Mucosa of descending colon (tissue), 3 donors: Measurements from ENCODE around the gene ZMYND10. TPM values are rescaled to one million over a fixed set of nuclear protein-coding genes. Genes with fewer than 3 reads are reported as not detected.

Source experiments
- ATAC-seq: fragments of 200-7000 bp; cut with Tn5 transposase; one replicate; pipeline ENCODE4 v1.9.1; 2020; ENCODE audit warnings: mild to moderate bottlenecking, moderate library complexity
- DNase-seq, 3 donors: peaks; one replicate each; pipeline ENCODE4 v3.0.0-alpha.2; 2020
- H3K36me3 ChIP-seq: fragments of 200-600 bp; one replicate; pipeline ENCODE4 v1.8.0; 2021; ENCODE audit warnings: low read depth, mild to moderate bottlenecking
- H3K4me1 ChIP-seq: fragments of 200-600 bp; one replicate; pipeline ENCODE4 v1.8.0; 2021; ENCODE audit warnings: low read depth, mild to moderate bottlenecking
- H3K4me3 ChIP-seq: fragments of 200-600 bp; one replicate; pipeline ENCODE4 v1.8.0; 2021; ENCODE audit warnings: mild to moderate bottlenecking
- H3K9me3 ChIP-seq: fragments of 200-600 bp; one replicate; pipeline ENCODE4 v1.8.0; 2021; ENCODE audit warnings: mild to moderate bottlenecking
- intact Hi-C, 2 donors: fragments of 100-400 bp; cut with DNase I in 1 of 2; cut with micrococcal nuclease in 1 of 2; formaldehyde crosslinking; loops; one replicate each; pipeline versions ENCODE4 v1.11.0 to v1.11.1; 2022; cut with DNase I, micrococcal nuclease
- total RNA-seq, 3 donors: library from RNA; stranded (reverse); fragmentation: NEBNext Ultra II Directional in 2 of 3; extraction: Animal tissue kit (Norgen Biotek cat#: 25700) in 2 of 3; gene quantifications; one replicate each; pipeline versions ENCODE4 v1.2.1 to v1.2.4, GENCODE V29; 2021 to 2023
- TF ChIP-seq, protein P1 (sequence below): fragments of 200-600 bp; IDR thresholded peaks from one replicate; pipeline ENCODE4 v1.8.0; 2022; ENCODE audit warnings: antibody characterized with exemption, mild to moderate bottlenecking
- donor health status: DM: no; HTN: no; CAD: no; lungs with moderate emphysema.
- donor health status: DM: no; HTN: no; CAD: no.
- donor health status: DM: no; HTN: yes; CAD: no.

Gene ZMYND10
- total RNA-seq, 3 donors from 2014 or later, result 0.20 to 0.60 (median 0.31) TPM

DNA sequence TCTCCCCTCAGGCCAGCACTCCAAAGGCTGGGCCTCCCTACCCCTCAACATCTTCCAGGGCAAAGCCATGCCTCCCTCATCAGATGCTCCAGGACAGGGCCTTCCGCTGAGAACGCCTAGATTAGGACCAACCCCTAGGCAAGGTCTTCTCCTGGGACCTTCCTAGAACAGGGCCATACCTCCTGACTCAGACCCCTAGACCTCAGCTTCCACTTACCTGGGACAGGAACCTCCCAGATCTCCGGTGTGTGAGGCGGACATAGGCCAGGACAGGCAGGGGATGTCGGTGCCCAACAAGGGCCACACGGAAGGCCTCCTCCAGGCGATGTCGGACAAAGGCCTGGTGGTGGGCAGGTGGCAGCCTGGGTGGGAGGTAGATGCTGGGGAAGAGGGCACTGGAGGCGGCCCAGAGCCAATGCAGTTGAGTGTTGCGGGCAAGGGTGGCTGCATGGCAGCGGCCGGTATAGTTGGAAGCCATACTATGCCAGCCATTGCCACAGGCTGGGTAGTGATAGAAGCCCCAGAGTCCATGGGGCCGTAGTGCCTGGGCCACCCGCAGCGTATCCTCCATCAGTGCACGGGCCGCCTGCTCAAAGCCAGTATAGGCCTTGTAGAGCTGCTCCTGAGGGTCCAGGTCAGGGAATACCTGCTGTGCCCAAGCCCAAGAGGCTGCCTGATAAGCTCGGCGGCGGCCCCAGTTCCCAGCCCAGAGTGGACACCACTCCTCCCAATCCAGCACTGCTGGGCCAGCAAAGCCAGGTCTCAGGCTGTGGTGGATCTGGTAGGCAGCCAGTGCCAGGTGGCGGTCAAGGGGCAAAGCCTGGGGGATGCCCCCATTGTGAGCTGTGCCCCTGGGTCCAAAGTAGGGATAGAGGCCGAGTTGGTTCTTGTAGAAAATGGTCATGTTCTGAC is 50.8 kb downstream of the ZMYND10 start:
- Histone ChIP-seq H3K9me3 (no peaks in the 10 kb centered on the region), H3K4me3 (no peak overlapping the region), H3K36me3 (peaks cover 6% of the 10 kb centered on the region), H3K4me1 (peaks cover 22% of the 10 kb centered on the region)
- ATAC-seq (no peak), DNase-seq (peak in 1 of 3 donors; percentile 38)
- intact Hi-C loops, result no loop called here
- TF ChIP-seq, protein P1, sequence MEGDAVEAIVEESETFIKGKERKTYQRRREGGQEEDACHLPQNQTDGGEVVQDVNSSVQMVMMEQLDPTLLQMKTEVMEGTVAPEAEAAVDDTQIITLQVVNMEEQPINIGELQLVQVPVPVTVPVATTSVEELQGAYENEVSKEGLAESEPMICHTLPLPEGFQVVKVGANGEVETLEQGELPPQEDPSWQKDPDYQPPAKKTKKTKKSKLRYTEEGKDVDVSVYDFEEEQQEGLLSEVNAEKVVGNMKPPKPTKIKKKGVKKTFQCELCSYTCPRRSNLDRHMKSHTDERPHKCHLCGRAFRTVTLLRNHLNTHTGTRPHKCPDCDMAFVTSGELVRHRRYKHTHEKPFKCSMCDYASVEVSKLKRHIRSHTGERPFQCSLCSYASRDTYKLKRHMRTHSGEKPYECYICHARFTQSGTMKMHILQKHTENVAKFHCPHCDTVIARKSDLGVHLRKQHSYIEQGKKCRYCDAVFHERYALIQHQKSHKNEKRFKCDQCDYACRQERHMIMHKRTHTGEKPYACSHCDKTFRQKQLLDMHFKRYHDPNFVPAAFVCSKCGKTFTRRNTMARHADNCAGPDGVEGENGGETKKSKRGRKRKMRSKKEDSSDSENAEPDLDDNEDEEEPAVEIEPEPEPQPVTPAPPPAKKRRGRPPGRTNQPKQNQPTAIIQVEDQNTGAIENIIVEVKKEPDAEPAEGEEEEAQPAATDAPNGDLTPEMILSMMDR, result no peak

DNA sequence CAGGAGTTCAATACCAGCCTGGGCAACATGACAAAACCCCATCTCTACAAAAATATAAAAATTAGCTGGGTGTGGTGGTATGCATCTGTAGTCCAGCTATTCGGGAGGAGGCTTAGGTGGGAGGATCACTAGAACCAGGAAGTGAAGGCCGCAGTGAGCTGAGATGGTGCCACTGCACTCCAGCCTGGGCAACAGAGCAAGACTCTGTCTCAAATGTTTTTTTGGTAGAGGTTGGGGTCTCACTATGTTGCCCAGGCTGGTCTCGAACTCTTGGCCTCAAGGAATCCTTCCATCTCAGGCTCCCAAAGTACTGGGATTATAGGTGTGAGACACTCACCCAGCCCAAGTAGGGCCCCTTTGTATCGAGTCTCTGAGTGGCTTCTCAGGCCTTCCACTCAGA is 51.4 kb downstream of the ZMYND10 start:
- intact Hi-C loops, result no loop called here
- H3K9me3 ChIP-seq, result no peaks in the 10 kb centered on the region
- ATAC-seq (no peak), DNase-seq (no peak)
- H3K4me3 ChIP-seq, result no peak overlapping the region
- TF ChIP-seq, protein P1, result no peak
- H3K4me1 ChIP-seq, result peaks cover 22% of the 10 kb centered on the region
- H3K36me3 ChIP-seq, result no peaks in the 10 kb centered on the region

DNA sequence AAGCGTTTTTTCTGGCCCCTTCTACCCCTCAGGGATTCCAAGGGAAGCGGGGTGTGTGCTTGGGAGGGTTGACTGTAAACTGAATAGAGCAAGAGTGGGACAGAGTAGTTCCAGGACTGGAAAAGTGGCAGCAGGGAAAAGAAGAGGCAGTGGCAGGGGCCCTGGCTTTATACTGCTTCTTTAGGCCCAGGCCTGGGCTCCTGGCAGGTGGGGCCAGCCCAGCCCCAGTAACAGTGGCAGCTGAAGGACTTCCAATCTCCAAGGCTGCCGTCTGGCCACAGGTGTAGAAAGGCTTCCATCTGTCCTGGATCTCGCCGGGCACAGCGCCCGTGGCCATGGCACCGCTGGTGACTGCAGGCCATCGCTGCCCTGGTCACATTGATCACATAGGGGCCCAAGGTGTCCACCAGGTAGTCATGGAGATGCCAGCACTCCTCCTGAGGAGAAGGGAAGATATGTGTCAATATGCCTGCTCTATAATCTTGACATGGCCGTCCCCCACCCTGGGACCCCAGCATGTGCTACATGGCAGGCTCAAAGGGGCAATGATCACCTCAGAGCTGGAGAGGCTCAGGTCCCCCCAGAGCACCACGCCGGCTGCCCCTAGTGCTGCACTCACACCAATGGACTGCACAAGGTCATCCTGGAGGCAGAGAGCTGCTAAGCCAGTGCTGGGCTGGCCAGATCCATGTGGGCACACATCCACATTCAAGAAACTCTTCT is 52.3 kb downstream of the ZMYND10 start:
- Histone ChIP-seq H3K4me3 (no peak overlapping the region), H3K9me3 (no peaks in the 10 kb centered on the region), H3K36me3 (peaks cover 4% of the 10 kb centered on the region), H3K4me1 (peaks cover 17% of the 10 kb centered on the region)
- ATAC-seq, result no peak
- peak in 2 of 3 donors; percentile 51 to 59 for DNase-seq
- intact Hi-C loops, result no loop called here
- TF ChIP-seq, protein P1, result no peak

DNA sequence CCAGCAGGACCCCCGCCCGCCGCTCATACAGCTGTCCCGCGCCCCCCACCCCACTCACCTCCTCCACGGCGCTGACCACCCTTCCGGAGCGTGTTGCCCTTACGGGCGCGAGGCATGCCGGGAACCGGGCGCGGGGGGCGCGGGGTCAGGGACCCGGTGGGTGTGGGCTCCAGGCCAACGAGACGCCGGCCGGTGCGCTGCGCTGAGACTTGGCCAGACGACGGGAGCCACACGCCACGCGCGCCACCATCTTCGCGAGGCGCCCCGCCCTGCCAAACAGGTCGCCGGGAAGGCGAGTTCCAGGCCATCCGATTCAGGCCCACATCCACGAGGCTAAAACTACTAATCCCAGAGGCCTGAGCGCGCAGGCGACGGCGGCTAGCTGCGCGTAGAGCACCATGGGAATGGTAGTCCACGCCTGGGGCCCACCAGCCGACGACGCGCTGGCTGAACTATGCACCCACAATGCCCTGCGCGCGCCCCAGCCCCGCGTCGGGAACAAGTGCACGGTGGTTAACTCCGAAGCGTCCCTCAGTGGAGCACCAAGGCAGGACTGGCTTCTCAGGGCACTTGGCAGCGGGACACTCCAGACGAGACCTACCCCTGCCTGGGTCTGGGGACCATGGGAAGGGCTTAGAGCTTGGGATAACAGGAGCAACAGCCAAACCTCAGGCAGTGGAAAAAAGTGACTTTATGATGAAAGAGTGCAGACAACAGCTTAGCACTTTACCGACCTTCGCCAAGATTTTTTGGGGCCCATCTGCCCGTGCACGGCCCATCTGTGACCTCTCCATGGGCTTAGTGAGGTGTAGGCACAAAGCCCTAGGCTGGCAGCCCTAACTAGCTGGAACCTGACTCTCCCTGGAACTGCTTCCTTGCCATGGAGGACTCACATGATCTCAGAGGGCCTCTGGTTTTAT is 53.1 kb downstream of the ZMYND10 start, which contains the start of gene IFRD2:
IFRD2 (minus strand) TSS at position 271 of the 920 bp plus-strand sequence; CDS start at position 116, 155 bp downstream.
- peak; percentile 93 for ATAC-seq
- TF ChIP-seq, protein P1, result no peak
- Histone ChIP-seq H3K4me1 (peaks cover 16% of the 10 kb centered on the region), H3K4me3 (peak within 1 kb of the TSS; percentile 61), H3K36me3 (peaks cover 4% of the 10 kb centered on the region), H3K9me3 (no peaks in the 10 kb centered on the region)
- intact Hi-C loops, result no loop called here
- DNase-seq, result peak; percentile 97 to 99 (median 97)

Other genes starting within 250 kb of the ZMYND10 start
- 10 to 100 TPM; 10.7 to 15.3 (median 14.6) TPM for gene SEMA3F, start 190.4 kb downstream of the ZMYND10 start, total RNA-seq
- not detected for gene GNAT1, start 154.1 kb downstream of the ZMYND10 start, total RNA-seq
- under 1 TPM in 2 of 3 donors, not detected in 1; 0.29 to 0.32 TPM for gene SLC38A3, start 140.5 kb downstream of the ZMYND10 start, total RNA-seq
- gene GNAI2, start 109.5 kb downstream of the ZMYND10 start, total RNA-seq, result 100 to 1,000 TPM in 1 of 3 donors, 10 to 100 TPM in 2; 47.0 to 190 (median 96.4) TPM
- 100 to 1,000 TPM in 1 of 3 donors, 10 to 100 TPM in 2; 42.0 to 129 (median 59.2) TPM for gene SEMA3B, start 76.6 kb downstream of the ZMYND10 start, total RNA-seq
- under 1 TPM in 1 of 3 donors, not detected in 2; 0.32 TPM for gene LSMEM2, start 66.6 kb downstream of the ZMYND10 start, total RNA-seq
- 10 to 100 TPM; 54.8 to 59.8 (median 57.0) TPM for gene IFRD2, start 53.3 kb downstream of the ZMYND10 start, total RNA-seq
- 1 to 10 TPM; 1.4 to 2.9 (median 1.4) TPM for gene HYAL3, start 46.3 kb downstream of the ZMYND10 start, total RNA-seq
- 10 to 100 TPM in 1 of 3 donors, 1 to 10 TPM in 2; 7.0 to 10.1 (median 8.4) TPM for gene NAA80, start 46.3 kb downstream of the ZMYND10 start, total RNA-seq
- gene HYAL1, start 42.2 kb downstream of the ZMYND10 start, total RNA-seq, result 10 to 100 TPM in 1 of 3 donors, 1 to 10 TPM in 2; 5.3 to 10.0 (median 7.0) TPM
- 10 to 100 TPM; 18.6 to 32.5 (median 29.1) TPM for gene HYAL2, start 23.0 kb downstream of the ZMYND10 start, total RNA-seq
- gene TUSC2, start 17.5 kb downstream of the ZMYND10 start, total RNA-seq, result 10 to 100 TPM; 23.8 to 35.7 (median 25.8) TPM
- gene RASSF1, start 4.9 kb downstream of the ZMYND10 start, total RNA-seq, result 10 to 100 TPM; 10.9 to 25.7 (median 18.9) TPM
- 10 to 100 TPM; 20.2 to 32.9 (median 25.0) TPM for gene NPRL2, start 5.0 kb upstream of the ZMYND10 start, total RNA-seq
- gene CYB561D2, start 5.1 kb upstream of the ZMYND10 start, total RNA-seq, result 10 to 100 TPM; 20.5 to 37.6 (median 36.7) TPM
- 10 to 100 TPM; 41.4 to 51.6 (median 41.4) TPM for gene TMEM115, start 13.8 kb upstream of the ZMYND10 start, total RNA-seq
- gene CACNA2D2, start 157.9 kb upstream of the ZMYND10 start, total RNA-seq, result 1 to 10 TPM; 1.5 to 4.9 (median 3.8) TPM
- gene C3orf18, start 222.0 kb upstream of the ZMYND10 start, total RNA-seq, result 10 to 100 TPM in 1 of 3 donors, 1 to 10 TPM in 2; 1.5 to 14.1 (median 2.5) TPM
- 10 to 100 TPM; 19.7 to 29.9 (median 22.6) TPM for gene HEMK1, start 223.8 kb upstream of the ZMYND10 start, total RNA-seq